Ishikawa (cell line): Measurements from ENCODE around the gene RIC1.

ENCODE experiments used
- CEBPB ChIP-seq: IDR thresholded peaks from 2 replicates; pipeline ENCODE4 v1.6.1; 2012
- CREB1 ChIP-seq: IDR thresholded peaks from 2 replicates; pipeline ENCODE4 v1.6.1; 2012; ENCODE audit warnings: low read depth
- EGR1 ChIP-seq: IDR thresholded peaks from 2 replicates; pipeline ENCODE4 v1.6.1; 2012
- EP300 ChIP-seq: IDR thresholded peaks from 2 replicates; pipeline ENCODE4 v1.6.1; 2012; ENCODE audit warnings: borderline replicate concordance
- FOXM1 ChIP-seq: IDR thresholded peaks from 2 replicates; pipeline ENCODE4 v1.6.1; 2012; ENCODE audit warnings: low read depth, borderline replicate concordance
- MAX ChIP-seq: IDR thresholded peaks from 2 replicates; pipeline ENCODE4 v1.6.1; 2012
- NFIC ChIP-seq: IDR thresholded peaks from 2 replicates; pipeline ENCODE4 v1.6.1; 2012
- RAD21 ChIP-seq: IDR thresholded peaks from 2 replicates; pipeline ENCODE4 v1.6.1; 2012; ENCODE audit warnings: low read depth
- REST ChIP-seq: IDR thresholded peaks from 2 replicates; pipeline ENCODE4 v1.6.1; 2012; ENCODE audit warnings: low read depth, mild to moderate bottlenecking
- TAF1 ChIP-seq: IDR thresholded peaks from 2 replicates; pipeline ENCODE4 v1.6.1; 2012; ENCODE audit warnings: low read depth, mild to moderate bottlenecking
- TCF12 ChIP-seq: IDR thresholded peaks from 2 replicates; pipeline ENCODE4 v1.6.1; 2012; ENCODE audit warnings: low read depth
- TEAD4 ChIP-seq: IDR thresholded peaks from 2 replicates; pipeline ENCODE4 v1.6.1; 2012
- USF1 ChIP-seq: IDR thresholded peaks from 2 replicates; pipeline ENCODE4 v1.6.1; 2012
- YY1 ChIP-seq: IDR thresholded peaks from 2 replicates; pipeline ENCODE4 v1.6.1; 2012; ENCODE audit warnings: low read depth
- ZBTB7A ChIP-seq: IDR thresholded peaks from 2 replicates; pipeline ENCODE4 v1.6.1; 2012; ENCODE audit warnings: low read depth

Gene RIC1

GRCh38 chr9:5750569-5750968 is 121.7 kb downstream of the RIC1 start:
- no peak for TF ChIP-seq NFIC
- TF ChIP-seq TEAD4 = no peak
- no peak for TF ChIP-seq TCF12
- TF ChIP-seq CEBPB = no peak
- TF ChIP-seq REST = no peak
- no peak for TF ChIP-seq USF1

GRCh38 chr9:5756633-5757032 is 127.7 kb downstream of the RIC1 start:
- TF ChIP-seq USF1 (no peak), EGR1 (no peak), RAD21 (no peak), YY1 (no peak), CREB1 (no peak), MAX (no peak), TEAD4 (no peak), ZBTB7A (no peak), NFIC (no peak), REST (no peak), FOXM1 (no peak)

- TF ChIP-seq EP300 = no peak
- no peak for TF ChIP-seq FOXM1
- TF ChIP-seq MAX = no peak
- TF ChIP-seq TAF1 = no peak
These were observed 131.4 kb downstream of the RIC1 start for GRCh38 chr9:5760338-5760737.

- TF ChIP-seq MAX (no peak), RAD21 (no peak), TAF1 (no peak), TEAD4 (no peak)
These were observed 133.5 kb downstream of the RIC1 start for GRCh38 chr9:5762421-5762820.

GRCh38 chr9:5764130-5764868 is 135.4 kb downstream of the RIC1 start:
- TF ChIP-seq TAF1 (no peak), NFIC (no peak), CEBPB (no peak), FOXM1 (no peak), EGR1 (no peak), YY1 (no peak), USF1 (no peak), REST (no peak), TCF12 (no peak), ZBTB7A (no peak), MAX (no peak), EP300 (no peak), TEAD4 (no peak), RAD21 (no peak), CREB1 (no peak)
